IPS DF 4.7 (cell line): ENCODE results near the gene GATA6.
"Not testable (repeated sequence)": the region's sequence is repeated elsewhere in the genome, so short reads cannot be mapped to it uniquely, and the experiment has no call there.

Source experiments
- DNase-seq: peaks from one replicate; pipeline ENCODE4 v3.0.0-alpha.2; 2013; ENCODE audit warnings: low spot score; ENCODE audit errors: extremely low read depth

GATA6 gene

GRCh38 chr18:22180722-22181121, 11.3 kb downstream of the GATA6 start:
- no peak for DNase-seq

DNA sequence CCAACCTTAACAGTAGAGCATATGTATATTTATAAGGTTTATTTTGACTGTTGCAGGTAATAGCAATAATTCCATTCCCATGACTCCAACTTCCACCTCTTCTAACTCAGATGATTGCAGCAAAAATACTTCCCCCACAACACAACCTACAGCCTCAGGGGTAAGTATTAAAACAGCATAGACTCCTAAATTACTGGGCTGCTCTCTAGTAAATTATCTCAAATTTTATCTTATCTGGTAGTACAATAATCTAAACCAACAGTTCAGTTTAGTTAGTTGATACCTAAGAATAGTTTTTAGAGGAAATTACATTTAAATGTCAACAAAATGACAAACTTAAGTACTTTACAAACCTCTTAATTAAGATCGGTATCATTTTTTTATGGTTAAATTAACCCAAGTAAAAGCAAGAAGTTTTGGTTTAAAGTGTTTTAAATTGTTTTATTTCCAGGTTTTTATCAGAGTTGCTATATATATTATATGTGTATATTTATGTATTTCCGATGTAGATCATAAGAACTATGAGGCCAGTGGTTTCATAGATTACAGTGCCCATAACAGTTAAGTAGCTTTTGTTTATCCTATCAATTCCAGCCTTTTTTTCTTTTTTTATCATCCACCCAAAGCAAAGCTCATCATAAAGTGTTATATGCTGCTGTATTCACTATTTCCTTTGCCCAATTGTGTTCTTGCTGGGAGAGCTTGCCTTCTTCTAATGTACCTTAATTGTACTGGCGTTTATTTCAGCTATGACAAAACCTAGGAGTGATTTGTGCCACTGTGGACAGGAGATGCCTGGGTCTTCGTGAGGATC, 13.7 kb downstream of the GATA6 start:
- DNase-seq, result no peak

- DNase-seq, result no peak
These were observed 14.3 kb downstream of the GATA6 start for GRCh38 chr18:22183698-22184170.

DNA sequence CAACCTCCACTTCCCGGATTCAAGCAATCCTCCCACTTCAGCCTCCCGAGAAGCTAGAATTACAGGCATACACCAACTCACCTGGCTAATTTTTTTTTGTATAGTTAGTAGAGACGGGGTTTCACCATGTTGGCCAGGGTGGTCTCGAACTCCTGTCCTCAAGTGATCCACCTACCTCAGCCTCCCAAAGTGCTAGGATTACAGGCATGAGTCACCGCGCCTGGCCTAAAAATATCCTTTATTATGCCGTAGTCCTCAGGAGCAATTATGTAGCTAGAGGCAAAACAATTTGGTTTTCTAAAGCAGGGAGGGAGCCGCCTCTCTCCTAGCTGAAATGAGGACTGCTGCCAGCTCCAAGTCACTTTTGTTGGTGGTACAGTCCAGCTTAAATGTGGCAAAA, 15.2 kb downstream of the GATA6 start:
- not testable (repeated sequence) for DNase-seq

DNA sequence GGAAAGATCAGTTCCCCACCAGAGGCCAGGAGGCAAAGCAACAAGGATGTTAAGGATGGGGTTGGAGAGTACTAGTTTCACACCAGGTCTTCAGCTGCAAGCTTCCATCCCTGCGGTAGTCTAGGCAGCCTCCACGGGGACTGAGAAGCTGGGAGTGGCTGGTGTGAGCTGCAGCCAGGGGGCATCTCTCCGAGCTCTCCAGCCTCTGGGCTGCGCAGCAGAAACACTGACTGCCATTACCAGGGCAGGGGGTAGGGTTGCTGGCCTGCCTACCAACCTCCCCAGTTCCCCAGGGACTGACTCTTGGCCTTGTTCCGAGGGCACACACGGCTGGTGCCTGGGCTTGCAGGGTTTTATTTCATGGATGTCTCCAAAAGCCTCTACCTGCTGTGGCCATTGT, 15.9 kb downstream of the GATA6 start:
- DNase-seq, result no peak

DNA sequence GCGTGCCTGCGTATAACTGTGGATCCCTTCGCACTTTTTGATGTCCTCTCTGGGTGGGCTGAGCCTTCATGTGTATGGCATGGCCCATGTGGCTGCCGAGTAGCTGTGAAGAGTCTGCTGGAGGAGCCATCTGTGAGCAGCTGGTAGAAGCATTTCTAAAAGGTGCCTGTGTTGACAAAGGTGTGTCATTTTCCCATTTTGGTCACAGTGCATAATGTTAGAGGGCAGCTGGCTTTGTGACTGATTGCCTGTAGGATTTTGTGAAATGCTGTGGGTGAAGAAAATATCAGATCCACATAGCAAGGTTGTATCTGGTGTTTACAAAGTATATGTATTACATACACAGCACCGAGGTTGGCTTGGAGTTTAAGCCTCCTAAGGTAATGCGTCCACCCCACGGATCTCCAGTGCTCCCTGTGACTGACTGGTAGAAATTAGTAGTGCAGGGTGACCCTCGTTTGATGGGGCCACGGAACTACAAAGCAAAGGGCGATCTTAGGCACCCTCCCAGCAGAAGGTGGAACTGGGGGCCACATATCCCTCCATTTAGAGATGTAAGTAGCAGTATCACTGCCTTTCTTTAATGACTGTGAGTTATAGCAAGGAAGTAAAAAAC, 16.5 kb downstream of the GATA6 start:
- DNase-seq, result no peak

DNA sequence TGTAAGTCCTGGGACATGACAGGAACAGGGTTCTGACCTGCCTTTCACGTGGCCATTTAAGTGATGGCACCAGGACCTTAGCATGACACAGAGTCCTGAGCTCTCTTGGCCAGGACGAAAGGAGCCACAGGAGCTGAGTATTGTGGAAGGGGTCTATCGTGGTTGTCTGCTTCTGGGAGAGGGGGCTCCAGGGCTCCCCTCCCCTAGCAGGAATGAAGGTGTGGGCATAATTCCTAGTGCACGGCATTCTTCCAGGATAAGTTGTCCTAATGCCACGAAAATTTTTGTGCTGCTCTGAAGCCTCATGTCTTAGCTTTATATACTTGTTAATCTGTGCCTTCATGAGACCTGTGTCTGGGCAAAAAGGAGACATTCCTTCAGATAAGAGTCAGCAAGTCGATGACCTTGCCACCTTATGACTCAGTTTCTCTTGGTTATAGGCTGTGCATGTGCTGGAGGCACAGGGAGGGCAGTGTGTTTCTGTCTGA, 17.1 kb downstream of the GATA6 start:
- no peak for DNase-seq

DNA sequence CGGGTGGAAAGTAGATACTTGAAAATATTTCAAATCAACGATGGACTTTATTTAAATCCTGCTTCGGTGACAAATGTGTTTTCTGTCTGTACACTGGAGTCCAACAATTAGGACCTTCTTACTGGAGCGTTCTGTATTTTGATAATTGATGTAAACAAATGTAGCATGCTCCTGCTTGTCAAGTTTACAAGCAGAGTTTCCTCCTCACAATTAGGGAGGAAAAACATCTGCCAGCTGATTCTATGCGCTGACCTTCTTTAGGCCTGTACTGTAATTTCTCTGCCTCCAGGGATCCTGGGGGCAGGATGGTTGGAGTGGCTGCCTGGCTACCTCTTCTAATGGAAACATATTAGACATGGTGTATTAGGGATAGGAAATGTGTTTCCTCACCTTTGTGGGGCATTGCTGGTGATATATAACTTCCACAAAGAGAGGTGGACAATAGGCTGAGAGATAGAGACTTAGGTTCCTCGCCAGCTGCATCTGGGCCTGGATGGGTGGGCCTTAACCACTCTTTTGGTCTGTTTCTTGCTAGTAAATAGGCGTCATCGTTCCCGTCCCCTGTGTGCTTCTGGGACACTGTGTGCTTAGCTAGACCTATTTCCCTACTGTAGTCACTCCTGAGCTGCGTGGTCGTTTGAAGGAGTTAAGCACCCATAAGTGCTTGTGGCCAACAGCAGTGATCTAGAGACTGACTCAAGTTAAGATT, 19.3 kb downstream of the GATA6 start:
- no peak for DNase-seq

DNA sequence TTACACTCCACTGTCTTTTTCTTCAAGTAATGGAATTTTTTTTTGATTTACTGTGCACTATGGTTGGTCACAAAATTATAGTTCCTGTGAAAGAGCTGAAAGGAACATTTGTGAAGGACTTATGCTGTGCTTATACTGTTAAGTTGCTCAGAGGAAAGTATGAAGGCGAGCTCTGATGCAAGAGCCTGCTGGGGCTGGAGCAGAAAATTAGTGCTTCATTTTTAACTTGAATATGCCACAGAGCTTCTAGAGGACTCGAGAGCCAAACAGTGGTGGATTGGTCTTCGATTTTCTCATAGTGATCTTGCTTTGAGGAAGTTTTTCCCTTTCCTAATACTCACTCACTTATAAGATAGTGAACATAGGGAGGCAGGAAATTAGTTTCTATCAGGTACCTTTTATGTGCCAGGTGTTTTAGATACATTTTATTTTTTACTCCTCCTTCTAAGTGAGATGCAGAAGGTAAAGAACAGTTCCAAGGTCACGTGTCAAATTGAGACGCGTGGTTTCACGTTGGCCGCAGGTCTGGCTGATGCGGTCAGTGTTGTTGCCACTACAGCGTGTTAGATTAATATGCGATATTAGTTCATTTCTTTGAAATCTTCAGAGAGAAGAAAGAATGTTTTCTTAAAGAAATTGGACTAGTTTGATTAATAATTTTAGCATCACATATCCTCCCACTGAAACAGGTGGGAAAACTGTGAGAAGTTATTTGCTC, 20.2 kb downstream of the GATA6 start:
- DNase-seq, result no peak

DNA sequence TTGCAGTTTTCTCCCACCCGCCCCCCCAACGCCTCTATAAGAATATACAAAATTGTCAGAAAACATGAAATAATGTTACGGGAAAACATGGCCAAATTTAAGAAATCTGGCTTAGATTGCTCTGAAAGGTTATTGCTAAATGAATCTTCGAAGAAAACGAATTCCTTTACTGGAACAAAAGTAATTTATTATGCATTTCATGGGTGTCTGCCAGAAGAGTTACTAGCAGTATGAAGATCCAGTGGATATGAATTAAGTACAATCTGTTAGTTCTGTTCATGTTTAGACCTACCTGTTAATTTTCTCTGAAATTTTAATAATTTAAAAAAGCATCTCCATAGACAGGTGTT, 21.9 kb downstream of the GATA6 start:
- no peak for DNase-seq

DNA sequence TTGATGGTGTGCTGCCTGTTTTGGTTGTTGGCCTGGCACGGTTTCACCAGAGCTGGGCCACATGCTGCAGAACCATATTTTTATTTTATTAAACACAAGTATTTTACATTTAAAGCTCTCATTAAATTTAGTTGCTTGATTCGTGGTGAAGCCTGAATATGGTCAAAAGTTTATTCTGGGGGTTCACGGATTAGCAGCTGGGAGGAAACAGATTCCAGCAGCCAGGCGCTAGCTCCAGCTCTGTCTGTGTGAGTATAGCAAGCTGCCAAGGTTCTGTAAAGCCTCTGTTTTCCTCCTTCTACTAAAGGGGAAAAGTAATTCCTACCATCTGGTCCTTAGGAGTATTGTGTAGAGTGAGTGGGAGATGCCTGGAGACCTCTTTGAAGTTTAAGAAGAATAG, 22.5 kb downstream of the GATA6 start:
- DNase-seq, result no peak

DNA sequence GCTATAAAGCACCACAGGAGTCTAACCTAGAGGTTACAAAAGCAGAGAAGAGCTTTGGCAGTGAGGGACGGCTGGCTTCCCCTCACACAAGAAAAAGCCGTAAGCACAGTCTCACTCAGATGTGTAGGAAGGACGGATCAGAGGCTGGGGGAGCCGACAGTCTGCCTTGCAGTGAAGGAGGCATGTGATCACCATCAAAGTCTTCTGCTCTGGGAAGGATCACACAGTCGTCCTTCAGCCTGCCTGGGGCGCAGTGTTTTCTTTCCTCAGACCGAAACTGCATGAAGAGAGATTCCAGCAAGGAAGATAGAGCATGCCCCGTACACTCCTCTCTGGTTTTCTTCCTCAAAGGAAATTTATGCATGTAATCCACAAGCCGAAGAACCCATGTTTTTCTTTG, 24.1 kb downstream of the GATA6 start:
- no peak for DNase-seq

GRCh38 chr18:22194151-22194598, 24.8 kb downstream of the GATA6 start:
- DNase-seq, result no peak

DNA sequence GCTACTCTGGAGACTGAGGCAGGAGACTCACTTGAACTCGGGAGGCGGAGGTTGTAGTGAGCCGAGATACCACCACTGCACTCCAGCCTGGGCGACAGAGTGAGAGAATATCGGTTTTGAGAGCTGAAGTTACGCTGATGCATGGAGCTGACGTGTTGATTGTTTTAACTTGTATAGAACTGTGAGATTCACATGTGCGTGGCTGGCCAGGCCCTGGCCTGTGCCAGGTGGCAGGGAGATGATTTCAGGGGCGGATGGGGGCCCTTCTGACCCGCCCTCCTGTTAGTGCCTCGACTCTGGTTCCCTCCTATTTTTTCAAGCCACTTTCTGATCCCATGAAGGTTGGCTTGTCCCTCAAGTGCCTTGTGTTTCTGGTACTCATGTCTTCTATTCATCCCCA, 25.7 kb downstream of the GATA6 start:
- no peak for DNase-seq

DNA sequence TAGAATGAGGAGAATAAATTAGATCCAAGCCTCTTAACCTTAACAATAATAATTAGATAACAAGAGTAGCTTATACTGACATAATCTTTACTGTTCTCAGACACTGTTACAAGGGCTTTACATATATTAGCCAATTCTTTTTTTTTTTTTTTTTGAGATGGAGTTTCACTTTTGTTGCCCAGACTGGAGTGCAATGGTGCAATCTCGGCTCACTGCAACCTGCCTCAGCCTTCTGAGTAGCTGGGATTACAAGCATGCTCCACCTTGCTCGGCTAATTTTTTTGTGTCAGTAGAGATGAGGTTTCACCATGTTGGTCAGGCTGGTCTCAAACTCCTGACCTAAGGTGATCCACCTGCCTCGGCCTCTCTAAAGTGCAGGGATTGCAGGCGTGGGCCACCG, 27.6 kb downstream of the GATA6 start:
- not testable (repeated sequence) for DNase-seq

DNA sequence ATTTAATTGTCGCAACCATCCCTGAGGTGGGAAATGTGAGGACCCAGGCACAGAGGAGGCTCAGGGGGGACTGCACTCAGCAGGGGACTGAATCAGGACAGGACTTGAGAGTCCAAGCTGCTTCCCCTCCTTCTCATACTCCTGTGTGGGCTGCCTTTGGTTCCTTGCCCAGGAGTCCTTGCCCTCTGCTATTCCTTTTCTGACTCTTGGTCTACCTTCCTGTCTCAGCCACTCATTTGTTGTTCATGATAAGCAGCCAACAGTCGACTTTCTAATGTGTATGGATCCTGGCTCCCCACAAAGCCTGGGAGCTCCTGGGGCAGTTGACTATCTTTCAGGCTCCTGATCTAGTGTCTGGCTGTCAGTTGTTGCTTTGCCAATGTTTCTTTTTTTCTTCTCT, 28.3 kb downstream of the GATA6 start:
- DNase-seq, result no peak

DNA sequence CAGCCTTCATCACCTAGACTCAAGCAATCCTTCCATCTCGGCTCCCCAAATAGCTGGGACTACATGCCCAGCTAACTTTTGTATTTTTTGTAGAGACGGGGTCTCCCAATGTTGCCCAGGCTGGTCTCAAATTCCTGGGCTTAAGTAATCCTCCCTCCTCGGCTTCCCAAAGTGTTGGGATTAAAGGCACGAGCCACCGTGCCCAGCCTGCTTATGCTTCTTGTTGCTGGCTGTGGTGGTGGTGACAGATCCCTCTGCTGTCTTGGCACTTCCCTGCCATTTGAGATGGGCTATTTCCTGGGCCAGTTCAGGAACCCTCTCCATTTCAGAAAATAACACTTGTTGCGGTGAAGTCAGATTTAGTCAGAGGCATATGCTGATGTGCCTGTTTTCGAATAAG, 28.8 kb downstream of the GATA6 start:
- DNase-seq, result no peak

- no peak for DNase-seq
These were observed 29.6 kb downstream of the GATA6 start for GRCh38 chr18:22199005-22199404.

GRCh38 chr18:22200611-22201225, 31.3 kb downstream of the GATA6 start:
- no peak for DNase-seq

DNA sequence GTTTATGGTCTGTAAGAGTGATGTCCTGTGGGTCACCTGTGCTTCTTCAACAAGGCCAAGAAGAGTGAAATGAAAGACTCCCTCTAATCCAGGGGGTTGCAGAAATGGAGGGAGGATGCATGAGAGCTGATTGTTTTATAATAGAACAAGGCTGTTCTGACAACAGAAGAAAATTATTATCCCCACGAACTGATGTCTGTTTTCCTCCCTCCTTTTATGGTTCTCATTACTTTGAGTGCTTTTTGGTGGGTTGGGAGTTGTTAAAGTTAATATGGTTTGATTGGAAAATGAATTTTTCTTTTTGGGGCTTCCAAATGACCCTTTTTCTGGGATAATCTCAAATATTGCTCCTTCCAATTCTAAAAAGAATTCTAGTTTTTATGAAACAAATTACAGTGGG, 33.6 kb downstream of the GATA6 start:
- no peak for DNase-seq

DNA sequence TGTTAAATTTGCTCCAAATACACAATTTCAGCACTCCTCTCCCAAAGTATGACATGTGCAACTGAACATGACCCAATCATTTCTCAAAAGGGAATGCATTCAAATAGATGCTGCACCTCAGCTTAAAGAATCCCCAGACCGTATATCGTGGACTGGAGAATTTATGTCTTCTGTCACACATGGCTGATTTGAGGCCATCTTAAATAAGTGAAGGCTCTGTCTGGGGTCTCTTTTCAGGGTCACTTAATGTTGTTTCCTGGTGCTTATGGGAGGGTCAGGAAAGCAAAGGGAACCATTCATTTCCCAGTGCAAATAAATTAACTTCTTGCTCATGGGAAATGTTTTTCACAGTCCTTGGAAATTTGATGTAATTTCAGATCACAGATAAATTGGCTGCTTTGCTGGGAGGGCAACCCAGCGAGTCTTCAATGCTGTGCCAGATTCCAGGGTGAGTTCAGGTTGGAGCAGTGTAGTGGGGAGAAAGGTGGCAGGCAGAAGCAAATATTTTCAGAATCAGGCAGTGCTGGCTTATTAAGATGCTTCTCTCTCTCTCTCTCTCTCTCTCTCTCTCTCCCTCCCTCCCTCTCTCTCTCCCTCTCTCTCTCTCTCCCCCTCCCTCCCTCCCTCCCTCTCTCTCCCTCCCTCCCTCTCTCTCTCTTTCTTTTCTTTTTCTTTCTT, 34.3 kb downstream of the GATA6 start:
- DNase-seq, result no peak
